ENCODE measurements around the gene NANOG.

GRCh38 chr12:7788294-7788660 is 925 bp upstream of the NANOG start:
- TF ChIP-seq CTCF (IDR thresholded peaks at IDR 0.05; ENCODE audit: poor library complexity, severe bottlenecking) (no peak), RAD21 (conservative IDR thresholded peaks at IDR 0.05) (no peak), POLR2AphosphoS5 (IDR thresholded peaks at IDR 0.05) (no peak), EP300 (conservative IDR thresholded peaks at IDR 0.05; ENCODE audit: poor library complexity, severe bottlenecking) (no peak), REST (IDR thresholded peaks at IDR 0.05; ENCODE audit: borderline replicate concordance) (no peak)

All from neural cell (in vitro differentiated cells).